Activated T-cell treated with anti-CD3 and anti-CD28 coated beads, Interleukin-2, amount 50 U/mL, for 72 hours (primary cell): ENCODE measurements around the gene IFNK. TPM values are rescaled to one million over a fixed set of nuclear protein-coding genes. Genes with fewer than 3 reads are reported as not detected.
"Not testable (repeated sequence)": the region's sequence is repeated elsewhere in the genome, so short reads cannot be mapped to it uniquely, and the experiment has no call there.

Source experiments
- ATAC-seq, 2 donors: fragments of 150-1000 bp; cut with Tn5 transposase; replicated peaks in 1 of 2; 2 replicates each; pipeline ENCODE4 v1.10.0; 2021; ENCODE audit warnings: moderate library complexity in 2 of 2, mild to moderate bottlenecking in 1 of 2
- DNase-seq, 2 donors: peaks; one replicate each; pipeline ENCODE4 v3.0.0; 2021 to 2022; ENCODE audit warnings: mixed read lengths in 1 of 2
- H3K27ac Mint-ChIP-seq: one replicate; pipeline ENCODE4 v1.8.0; 2022; ENCODE audit warnings: mild to moderate bottlenecking, moderate library complexity, mixed read lengths
- H3K27me3 Mint-ChIP-seq: one replicate; pipeline ENCODE4 v1.8.0; 2022; ENCODE audit warnings: low read depth, mixed read lengths
- H3K36me3 Mint-ChIP-seq, 2 donors: one replicate each; pipeline ENCODE4 v1.8.0; 2022; ENCODE audit warnings: mixed read lengths in 2 of 2, mild to moderate bottlenecking in 1 of 2; ENCODE audit not compliant: insufficient read depth in 2 of 2
- H3K4me1 Mint-ChIP-seq: one replicate; pipeline ENCODE4 v1.8.0; 2022; ENCODE audit warnings: low read depth, mixed read lengths
- H3K4me3 Mint-ChIP-seq, 2 donors: one replicate each; pipeline ENCODE4 v1.8.0; 2022; ENCODE audit warnings: mild to moderate bottlenecking in 2 of 2, mixed read lengths in 2 of 2, moderate library complexity in 2 of 2
- H3K9me3 Mint-ChIP-seq, 2 donors: one replicate each; pipeline ENCODE4 v1.8.0; 2022; ENCODE audit warnings: mixed read lengths in 2 of 2
- total RNA-seq, 2 donors: library from RNA; stranded (reverse); gene quantifications; one replicate each; pipeline ENCODE4 v1.2.3, GENCODE V29; 2022

Gene IFNK
- total RNA-seq, 2 donors from 2014 or later: not detected

DNA sequence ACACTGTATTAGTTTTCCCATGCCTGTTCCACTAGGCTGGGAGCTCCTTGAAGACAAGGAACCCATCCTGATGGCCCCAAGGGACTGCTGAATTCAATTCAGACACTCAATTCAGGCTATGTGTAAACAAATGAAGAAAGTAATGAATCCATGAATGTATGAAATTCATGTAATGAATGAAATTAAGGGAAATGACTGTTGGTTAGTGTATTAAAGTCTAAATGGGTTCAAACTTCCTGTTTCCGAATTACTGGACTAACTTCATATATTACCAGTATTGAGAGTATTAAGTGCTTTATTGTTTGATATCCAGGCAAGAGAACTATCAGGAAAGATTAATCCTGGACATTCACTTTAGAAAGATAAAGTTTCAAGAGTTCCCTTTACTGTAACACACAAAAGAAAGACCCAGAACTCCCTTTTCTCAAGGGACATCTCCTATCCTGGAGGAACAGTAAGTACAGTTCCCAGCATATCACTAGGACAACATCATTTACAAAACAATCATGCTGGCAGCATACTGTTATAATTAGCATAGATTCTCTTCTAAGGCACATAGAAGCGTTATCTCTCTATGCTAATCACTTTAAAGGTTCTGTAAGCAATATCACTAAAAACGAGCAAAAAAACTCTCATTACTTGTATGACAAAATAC, 28.5 kb upstream of the IFNK start:
- H3K4me1 Mint-ChIP-seq: peaks cover 14% of the 10 kb centered on the region
- no peaks in the 10 kb centered on the region for H3K27me3 Mint-ChIP-seq
- peaks cover 0 to 2% of the 10 kb centered on the region in 2 donors for H3K9me3 Mint-ChIP-seq
- no peak for ATAC-seq
- no peak for DNase-seq
- no peak overlapping the region for H3K27ac Mint-ChIP-seq
- H3K4me3 Mint-ChIP-seq: no peak overlapping the region
- H3K36me3 Mint-ChIP-seq: peaks cover 3 to 5% of the 10 kb centered on the region in 2 donors

DNA sequence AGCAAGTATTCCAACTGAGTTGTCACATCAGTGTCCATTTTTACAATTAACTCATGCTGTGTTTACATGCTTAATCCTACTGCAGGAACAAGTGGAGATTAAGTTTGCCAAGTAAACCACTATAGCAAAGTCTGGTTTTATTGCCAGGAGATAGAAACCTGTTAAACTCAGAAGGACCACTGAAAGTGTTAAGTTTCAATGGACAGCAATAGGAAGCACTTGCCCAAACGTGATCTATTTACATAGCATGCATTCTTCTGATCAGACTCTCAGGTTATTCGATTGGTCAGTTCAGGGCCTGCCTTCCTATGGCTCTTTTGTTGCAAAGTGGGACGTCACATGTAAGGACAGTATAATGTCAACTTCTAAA, 28.0 kb upstream of the IFNK start:
- Mint-ChIP-seq H3K36me3 (peaks cover 5% of the 10 kb centered on the region in 2 donors), H3K4me1 (peaks cover 14% of the 10 kb centered on the region), H3K9me3 (peaks cover 2% of the 10 kb centered on the region in 2 donors), H3K4me3 (no peak overlapping the region), H3K27ac (no peak overlapping the region), H3K27me3 (no peaks in the 10 kb centered on the region)
- DNase-seq (no peak), ATAC-seq (no peak)

DNA sequence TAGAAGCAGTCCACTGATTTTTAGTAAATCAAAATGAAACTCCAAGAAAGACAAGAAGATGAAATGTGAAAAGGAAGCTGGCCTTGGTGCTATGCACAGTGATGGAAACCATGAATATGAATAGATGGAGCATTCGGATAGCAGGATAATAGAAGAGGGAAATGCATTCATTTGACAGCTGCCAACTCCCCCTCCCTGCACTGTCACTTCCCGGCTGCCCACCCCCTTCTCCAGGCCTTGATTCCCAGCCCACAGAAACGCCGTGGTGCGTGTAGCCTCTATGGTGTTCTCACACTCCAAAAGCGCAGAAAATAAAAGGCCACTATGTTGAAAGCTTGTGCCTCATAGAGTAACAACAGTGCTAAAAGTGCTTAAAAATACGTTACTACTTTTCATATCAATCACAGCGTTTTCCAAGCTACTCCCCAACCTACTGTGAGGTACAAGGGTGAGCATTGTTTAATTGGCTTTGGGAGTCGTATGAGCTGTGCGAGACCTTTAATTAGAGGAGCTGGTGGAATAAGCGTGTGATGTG, 26.1 kb upstream of the IFNK start:
- H3K36me3 Mint-ChIP-seq: peaks cover 4 to 5% of the 10 kb centered on the region in 2 donors
- peaks cover 2 to 4% of the 10 kb centered on the region in 2 donors for H3K9me3 Mint-ChIP-seq
- H3K4me1 Mint-ChIP-seq: peaks cover 14% of the 10 kb centered on the region
- no peak for DNase-seq
- H3K4me3 Mint-ChIP-seq: no peak overlapping the region
- no peak overlapping the region for H3K27ac Mint-ChIP-seq
- no peak for ATAC-seq
- H3K27me3 Mint-ChIP-seq: no peaks in the 10 kb centered on the region

- no peak overlapping the region for H3K4me3 Mint-ChIP-seq
These were observed 24.6 kb upstream of the IFNK start for GRCh38 chr9:27499451-27499850.

GRCh38 chr9:27500902-27501301, 23.2 kb upstream of the IFNK start:
- ATAC-seq, H3K27me3 Mint-ChIP-seq, DNase-seq, H3K36me3 Mint-ChIP-seq, H3K27ac Mint-ChIP-seq, H3K9me3 Mint-ChIP-seq, H3K4me3 Mint-ChIP-seq: not testable (repeated sequence)
- H3K4me1 Mint-ChIP-seq: peaks cover 29% of the 10 kb centered on the region

More at GRCh38 chr9:27499451-27499850, 24.6 kb upstream of the IFNK start:
- peaks cover 0 to 2% of the 10 kb centered on the region in 2 donors for H3K36me3 Mint-ChIP-seq
- H3K4me1 Mint-ChIP-seq: peaks cover 23% of the 10 kb centered on the region
- no peak overlapping the region for H3K27ac Mint-ChIP-seq
- H3K27me3 Mint-ChIP-seq: no peaks in the 10 kb centered on the region
- DNase-seq (no peak), ATAC-seq (peak; percentile 72 to 74)
- peaks cover 2% of the 10 kb centered on the region in 2 donors for H3K9me3 Mint-ChIP-seq

- Mint-ChIP-seq H3K27me3 (no peaks in the 10 kb centered on the region), H3K36me3 (peaks cover 0 to 2% of the 10 kb centered on the region in 2 donors), H3K27ac (no peak overlapping the region), H3K4me1 (peaks cover 35% of the 10 kb centered on the region), H3K9me3 (peaks cover 2% of the 10 kb centered on the region in 2 donors), H3K4me3 (no peak overlapping the region)
- ATAC-seq (no peak), DNase-seq (no peak)
These were observed 20.5 kb upstream of the IFNK start for GRCh38 chr9:27503623-27504022.

GRCh38 chr9:27504259-27504658, 19.8 kb upstream of the IFNK start:
- Mint-ChIP-seq H3K9me3 (peaks cover 2% of the 10 kb centered on the region in 2 donors), H3K4me3 (no peak overlapping the region), H3K27ac (no peak overlapping the region), H3K36me3 (peaks cover 0 to 2% of the 10 kb centered on the region in 2 donors), H3K4me1 (peaks cover 32% of the 10 kb centered on the region), H3K27me3 (no peaks in the 10 kb centered on the region)
- DNase-seq (no peak), ATAC-seq (peak; percentile 65 to 76)

- no peak overlapping the region for H3K27ac Mint-ChIP-seq
- no peaks in the 10 kb centered on the region for H3K27me3 Mint-ChIP-seq
- peaks cover 21% of the 10 kb centered on the region for H3K4me1 Mint-ChIP-seq
- DNase-seq (no peak), ATAC-seq (peak; percentile 63 to 68)
- peaks cover 0 to 2% of the 10 kb centered on the region in 2 donors for H3K36me3 Mint-ChIP-seq
- H3K9me3 Mint-ChIP-seq: peaks cover 2% of the 10 kb centered on the region in 2 donors
- H3K4me3 Mint-ChIP-seq: no peak overlapping the region
These were observed 18.3 kb upstream of the IFNK start for GRCh38 chr9:27505744-27506161.

DNA sequence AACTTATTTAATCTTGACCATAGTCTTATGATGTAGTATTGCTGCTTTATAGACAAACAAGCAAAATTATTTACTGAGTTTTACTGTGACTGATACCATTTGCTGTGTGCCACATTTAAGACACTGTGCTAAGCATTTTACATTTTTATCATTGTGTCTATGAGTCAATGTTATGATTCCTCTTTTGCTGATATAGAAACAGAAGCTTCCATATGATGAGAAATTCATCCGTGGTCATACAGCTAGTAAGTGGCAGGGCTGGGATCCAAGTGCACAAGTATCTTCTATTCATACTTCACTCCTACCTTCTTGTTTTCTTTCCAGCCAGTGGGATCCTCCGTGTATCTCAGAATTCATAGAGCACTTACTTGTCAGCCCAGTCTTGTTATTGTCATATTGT, 17.1 kb upstream of the IFNK start:
- ATAC-seq (no peak), DNase-seq (no peak)
- Mint-ChIP-seq H3K9me3 (no peaks in the 10 kb centered on the region), H3K4me1 (peaks cover 21% of the 10 kb centered on the region), H3K27me3 (no peaks in the 10 kb centered on the region), H3K4me3 (no peak overlapping the region), H3K36me3 (no peaks in the 10 kb centered on the region), H3K27ac (no peak overlapping the region)

DNA sequence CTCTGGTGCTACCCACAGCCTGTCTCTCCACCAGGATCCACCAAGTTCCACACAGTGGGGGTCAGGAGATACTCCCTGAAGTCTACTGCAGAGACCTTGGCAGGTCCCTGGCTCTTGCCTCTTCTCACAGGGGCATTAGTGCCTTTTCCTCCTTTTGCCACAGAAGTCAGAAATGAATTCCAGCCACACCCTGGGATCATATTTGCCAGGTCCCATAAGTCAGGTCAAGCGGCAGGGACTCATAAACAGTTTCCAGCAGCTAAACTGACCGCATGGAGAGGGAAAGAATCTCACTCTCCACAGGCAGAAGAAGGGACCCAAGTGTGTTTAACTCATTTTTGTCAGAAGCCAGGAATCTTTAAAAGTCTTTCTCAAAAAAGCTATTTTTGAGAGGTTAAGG, 13.3 kb upstream of the IFNK start:
- no peaks in the 10 kb centered on the region for H3K9me3 Mint-ChIP-seq
- H3K36me3 Mint-ChIP-seq: no peaks in the 10 kb centered on the region
- DNase-seq: no peak
- H3K27ac Mint-ChIP-seq: no peak overlapping the region
- peaks cover 7% of the 10 kb centered on the region for H3K4me1 Mint-ChIP-seq
- no peak for ATAC-seq
- no peak overlapping the region for H3K4me3 Mint-ChIP-seq
- H3K27me3 Mint-ChIP-seq: no peaks in the 10 kb centered on the region

GRCh38 chr9:27511771-27512170, 12.3 kb upstream of the IFNK start:
- Mint-ChIP-seq H3K4me1 (no peaks in the 10 kb centered on the region), H3K4me3 (no peak overlapping the region), H3K36me3 (no peaks in the 10 kb centered on the region), H3K27me3 (no peaks in the 10 kb centered on the region), H3K9me3 (no peaks in the 10 kb centered on the region), H3K27ac (no peak overlapping the region)
- ATAC-seq (no peak), DNase-seq (no peak)

- H3K9me3 Mint-ChIP-seq: no peaks in the 10 kb centered on the region
- H3K36me3 Mint-ChIP-seq: no peaks in the 10 kb centered on the region
- ATAC-seq (no peak), DNase-seq (no peak)
- no peaks in the 10 kb centered on the region for H3K4me1 Mint-ChIP-seq
- no peaks in the 10 kb centered on the region for H3K27me3 Mint-ChIP-seq
- no peak overlapping the region for H3K4me3 Mint-ChIP-seq
- H3K27ac Mint-ChIP-seq: no peak overlapping the region
These were observed 9.5 kb upstream of the IFNK start for GRCh38 chr9:27514551-27514950.

- no peaks in the 10 kb centered on the region for H3K4me1 Mint-ChIP-seq
- H3K4me3 Mint-ChIP-seq: no peak overlapping the region
- no peak overlapping the region for H3K27ac Mint-ChIP-seq
- H3K9me3 Mint-ChIP-seq: no peaks in the 10 kb centered on the region
- H3K27me3 Mint-ChIP-seq: no peaks in the 10 kb centered on the region
- H3K36me3 Mint-ChIP-seq: no peaks in the 10 kb centered on the region
- ATAC-seq (no peak), DNase-seq (no peak)
These were observed 6.1 kb upstream of the IFNK start for GRCh38 chr9:27518006-27518405.

DNA sequence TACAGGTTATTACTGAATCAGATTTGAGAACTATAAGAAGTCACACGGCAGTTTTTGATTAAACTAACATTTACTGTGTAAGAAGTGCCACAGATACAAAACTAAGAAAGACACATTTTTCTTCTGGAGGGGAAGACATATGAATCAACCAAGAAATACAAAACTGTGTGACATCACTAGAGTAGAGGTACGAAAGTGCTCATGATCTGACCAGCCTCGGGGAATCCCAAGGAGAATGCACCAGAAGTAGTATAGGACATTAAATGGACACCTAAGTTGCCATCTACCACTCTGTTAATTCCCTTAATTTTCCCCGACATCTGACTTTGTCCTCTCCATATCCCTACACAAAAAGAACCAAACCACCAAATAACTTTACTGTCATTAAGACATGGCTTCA, 5.3 kb upstream of the IFNK start:
- H3K4me3 Mint-ChIP-seq: no peak overlapping the region
- H3K36me3 Mint-ChIP-seq: no peaks in the 10 kb centered on the region
- DNase-seq (no peak), ATAC-seq (no peak)
- H3K4me1 Mint-ChIP-seq: no peaks in the 10 kb centered on the region
- no peaks in the 10 kb centered on the region for H3K27me3 Mint-ChIP-seq
- no peak overlapping the region for H3K27ac Mint-ChIP-seq
- no peaks in the 10 kb centered on the region for H3K9me3 Mint-ChIP-seq
